Measurements from ENCODE around the gene RYR3. TPM values are rescaled to one million over a fixed set of nuclear protein-coding genes. Genes with fewer than 3 reads are reported as not detected.

RYR3 gene
- total and polyA plus RNA-seq, 7 donors: 2.5 to 159 (median 24.0) TPM

- H3K9me3 ChIP-seq: no peaks in the 10 kb centered on the region
- DNase-seq: no peak
- no peaks in the 10 kb centered on the region for H3K4me1 ChIP-seq
- no peak for TF ChIP-seq CTCF (IDR thresholded peaks at IDR 0.05)
- ATAC-seq: no peak
- no peak overlapping the region for H3K27ac ChIP-seq
- 0% methylated on average over 1 of the region's 1 CpG for WGBS, 3 donors
- intact Hi-C loops (cut with DNase I): loop anchor here in 1 of 2 donors (10.0 kb wide), 1 partner anchor 57 kb away; no protein-coding TSS in a partner anchor
- H3K27me3 ChIP-seq (ENCODE audit: insufficient read depth in 3 of 3, low read length in 2 of 3): no peaks in the 10 kb centered on the region
- H3K36me3 ChIP-seq (ENCODE audit: insufficient read depth in 1 of 2, low read depth in 1 of 2): no peaks in the 10 kb centered on the region
- H3K4me3 ChIP-seq: no peak overlapping the region
These were observed 591.3 kb downstream of the RYR3 start for GRCh38 chr15:33902043-33902442.

DNA sequence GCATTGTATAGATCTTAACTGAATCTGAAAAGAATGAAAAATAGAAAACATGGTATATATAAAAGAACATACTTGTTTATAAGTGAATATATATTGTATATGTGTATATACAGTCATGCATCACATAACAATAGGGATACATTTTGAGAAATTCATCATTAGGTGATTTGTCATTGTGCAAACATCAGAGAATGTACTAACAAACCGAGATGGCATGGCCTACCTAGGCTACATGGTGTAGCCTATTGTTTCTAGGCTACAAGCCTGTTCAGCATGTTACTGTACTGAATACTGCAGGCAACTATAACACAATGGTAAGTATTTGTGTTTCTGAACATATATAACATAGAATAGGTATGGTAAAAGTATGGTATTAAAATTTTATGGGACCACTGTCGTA lies 592.9 kb downstream of the RYR3 start:
- ATAC-seq: no peak
- Histone ChIP-seq H3K27me3 (ENCODE audit: insufficient read depth in 3 of 3, low read length in 2 of 3) (no peaks in the 10 kb centered on the region), H3K36me3 (ENCODE audit: insufficient read depth in 1 of 2, low read depth in 1 of 2) (no peaks in the 10 kb centered on the region), H3K4me3 (no peak overlapping the region), H3K9me3 (no peaks in the 10 kb centered on the region), H3K4me1 (no peaks in the 10 kb centered on the region), H3K27ac (no peak overlapping the region)
- TF ChIP-seq CTCF (IDR thresholded peaks at IDR 0.05): no peak
- WGBS, 3 donors: 94 to 97% (median 97%) methylated on average over 2 of the region's 2 CpGs
- intact Hi-C loops (cut with DNase I): loop anchor here in 1 of 2 donors (10.0 kb wide), 1 partner anchor 59 kb away; no protein-coding TSS in a partner anchor
- DNase-seq: no peak

DNA sequence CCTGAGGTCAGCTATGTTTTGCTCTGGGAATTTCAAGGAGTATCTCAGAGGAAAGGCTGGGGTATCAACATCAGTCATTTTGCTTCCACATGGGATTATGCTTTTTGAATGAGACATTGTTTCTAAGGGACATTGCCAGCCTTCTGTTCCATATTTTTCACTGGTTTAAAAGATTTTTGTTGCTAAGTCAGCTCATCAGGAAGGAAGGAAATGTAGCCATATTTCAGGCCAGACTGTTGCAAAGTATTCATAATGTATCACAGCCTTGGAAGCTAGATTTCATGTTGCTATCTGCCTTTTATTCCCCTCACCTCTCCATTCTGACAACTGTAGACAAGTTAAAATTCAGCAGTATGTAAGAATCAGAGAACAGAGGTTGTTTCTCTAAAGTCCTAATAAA lies 596.6 kb downstream of the RYR3 start:
- peaks cover 3% of the 10 kb centered on the region for H3K4me1 ChIP-seq
- no peak overlapping the region for H3K4me3 ChIP-seq
- TF ChIP-seq CTCF (IDR thresholded peaks at IDR 0.05): no peak
- DNase-seq: no peak
- no peak overlapping the region for H3K27ac ChIP-seq
- no peaks in the 10 kb centered on the region for H3K36me3 ChIP-seq (ENCODE audit: insufficient read depth in 1 of 2, low read depth in 1 of 2)
- no peak for ATAC-seq
- no peaks in the 10 kb centered on the region for H3K27me3 ChIP-seq (ENCODE audit: insufficient read depth in 3 of 3, low read length in 2 of 3)
- H3K9me3 ChIP-seq: no peaks in the 10 kb centered on the region
- intact Hi-C loops (cut with DNase I): loop anchor here in 1 of 2 donors (10.0 kb wide), 1 partner anchor 63 kb away; no protein-coding TSS in a partner anchor

GRCh38 chr15:33908406-33908805 lies 597.6 kb downstream of the RYR3 start:
- H3K36me3 ChIP-seq (ENCODE audit: insufficient read depth in 1 of 2, low read depth in 1 of 2): no peaks in the 10 kb centered on the region
- DNase-seq (no peak), ATAC-seq (no peak)
- H3K4me3 ChIP-seq: no peak overlapping the region
- H3K27ac ChIP-seq: no peak overlapping the region
- intact Hi-C loops (cut with DNase I): loop anchor here in 1 of 2 donors (10.0 kb wide), 1 partner anchor 64 kb away; no protein-coding TSS in a partner anchor
- no peaks in the 10 kb centered on the region for H3K27me3 ChIP-seq (ENCODE audit: insufficient read depth in 3 of 3, low read length in 2 of 3)
- H3K9me3 ChIP-seq: no peaks in the 10 kb centered on the region
- TF ChIP-seq CTCF (IDR thresholded peaks at IDR 0.05): no peak
- WGBS, 3 donors: 83 to 96% (median 91%) methylated on average over 3 of the region's 3 CpGs
- H3K4me1 ChIP-seq: peaks cover 5% of the 10 kb centered on the region

GRCh38 chr15:33910741-33911140 lies 600.0 kb downstream of the RYR3 start:
- ATAC-seq (no peak), DNase-seq (no peak)
- Histone ChIP-seq H3K36me3 (ENCODE audit: insufficient read depth in 1 of 2, low read depth in 1 of 2) (no peaks in the 10 kb centered on the region), H3K4me1 (peaks cover 5% of the 10 kb centered on the region), H3K27me3 (ENCODE audit: insufficient read depth in 3 of 3, low read length in 2 of 3) (no peaks in the 10 kb centered on the region), H3K4me3 (no peak overlapping the region), H3K27ac (no peak overlapping the region), H3K9me3 (no peaks in the 10 kb centered on the region)
- TF ChIP-seq CTCF (IDR thresholded peaks at IDR 0.05): no peak
- WGBS, 3 donors: 93 to 98% (median 97%) methylated on average over 3 of the region's 3 CpGs
- intact Hi-C loops (cut with DNase I): no loop called here

All from psoas muscle (tissue), 8 donors.